Hematopoietic multipotent progenitor cell (in vitro differentiated cells): ENCODE results near the gene GRB14. TPM values are rescaled to one million over a fixed set of nuclear protein-coding genes. Genes with fewer than 3 reads are reported as not detected.

Experiments used
- DNase-seq, 3 donors: peaks; one replicate each; pipeline ENCODE4 v3.0.0-alpha.2; 2011 to 2015; ENCODE audit warnings: low read depth in 2 of 3, low spot score in 2 of 3
- total RNA-seq: library from RNA; depleted of rRNA; stranded (reverse); fragments of >200 nt; gene quantifications from one replicate; pipeline ENCODE4 v1.2.3, GENCODE V29; 2012

Gene GRB14
- total RNA-seq, 1 donor, result not detected

DNA sequence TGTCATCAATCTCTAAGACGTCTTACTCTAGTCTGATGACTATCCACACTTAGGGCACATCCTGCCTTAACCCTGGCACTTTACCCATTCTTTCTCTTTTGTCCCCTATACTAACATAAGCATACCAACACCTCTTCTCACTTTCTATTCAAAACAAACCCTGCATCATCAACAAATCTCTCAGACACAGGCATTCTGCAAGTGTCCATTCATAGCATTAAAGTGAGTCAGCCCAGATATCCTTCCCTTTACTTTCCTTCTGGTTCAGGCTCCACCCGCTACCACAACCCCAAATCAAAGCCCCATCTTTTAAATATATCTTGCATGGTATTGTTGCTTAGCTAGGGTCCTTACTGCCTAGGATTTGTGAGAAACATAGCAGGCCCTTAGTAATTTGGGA, 3.8 kb downstream of the GRB14 start:
- no peak for DNase-seq

- DNase-seq, result no peak
These were observed 7.8 kb downstream of the GRB14 start for GRCh38 chr2:164613321-164613982.

- no peak for DNase-seq
These were observed 11.5 kb downstream of the GRB14 start for GRCh38 chr2:164609790-164610189.

GRCh38 chr2:164606557-164606956, 14.7 kb downstream of the GRB14 start:
- no peak for DNase-seq

DNA sequence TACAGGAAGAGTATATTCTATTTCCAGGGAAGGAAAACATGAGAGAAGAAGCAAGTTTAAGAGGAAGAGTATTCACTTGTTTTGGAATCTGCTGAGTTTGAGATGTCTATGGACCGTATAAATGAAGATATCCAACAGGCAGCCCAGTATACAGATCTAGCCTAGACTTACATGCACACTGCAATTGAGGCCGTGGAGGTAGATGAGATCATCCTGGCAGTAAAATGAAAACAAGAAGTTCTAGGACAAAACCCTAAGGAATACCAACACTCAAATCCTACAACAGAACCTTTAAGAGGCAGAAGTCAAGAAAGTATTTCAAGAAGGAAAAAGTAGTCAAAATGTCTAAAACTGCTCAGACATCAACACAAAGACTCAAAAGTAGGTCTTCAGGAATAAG, 16.0 kb downstream of the GRB14 start:
- no peak for DNase-seq

GRCh38 chr2:164600763-164601162, 20.5 kb downstream of the GRB14 start:
- DNase-seq, result no peak

DNA sequence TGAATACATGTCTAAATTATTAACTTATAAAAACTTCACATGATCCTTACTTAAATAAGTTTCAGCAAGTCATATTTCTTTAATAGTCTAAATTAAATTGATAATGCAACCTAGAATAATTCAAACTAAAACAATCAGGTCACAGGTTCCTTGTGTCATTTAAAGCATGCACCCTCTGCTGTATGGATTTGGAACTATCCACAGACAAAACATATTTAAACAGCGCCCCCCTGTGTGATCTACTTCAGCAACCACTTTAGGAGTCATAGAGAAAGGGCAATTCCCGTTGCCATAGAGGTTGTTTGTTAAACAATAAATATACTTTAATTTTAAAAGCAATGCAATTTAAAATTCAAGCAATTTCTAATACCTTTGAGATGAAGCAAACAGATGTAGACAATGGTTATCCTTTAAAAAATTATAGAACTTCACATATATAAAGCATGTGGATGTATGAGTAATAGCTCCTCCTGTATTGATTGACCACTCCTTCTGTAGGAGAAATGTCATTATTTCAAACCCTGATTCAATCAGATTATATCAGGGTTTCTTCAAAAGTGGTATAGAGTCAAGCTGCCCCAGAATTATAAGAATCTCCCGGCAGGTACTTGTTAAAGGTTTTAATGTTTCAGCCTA, 21.2 kb downstream of the GRB14 start:
- DNase-seq, result peak in 2 of 3 donors; percentile 77 to 94

DNA sequence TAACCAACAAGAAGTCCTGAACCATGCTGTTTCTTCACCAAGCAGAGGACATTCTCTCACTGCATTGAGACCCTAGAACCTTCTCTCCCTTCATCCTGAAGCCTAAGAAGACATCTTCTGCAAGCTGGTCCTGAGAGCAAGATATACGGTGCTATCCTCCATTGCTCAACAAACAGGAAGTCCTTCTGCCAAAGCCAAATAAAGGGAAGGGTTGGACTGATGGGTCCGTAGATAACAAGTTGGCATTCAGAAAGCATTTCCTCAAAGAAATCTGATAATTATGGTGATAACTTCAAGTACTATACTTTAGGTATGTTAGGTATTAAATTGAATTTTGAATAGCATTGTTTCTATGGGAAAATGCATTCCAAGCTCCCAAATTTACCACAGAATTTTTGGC, 23.3 kb downstream of the GRB14 start:
- peak in 1 of 3 donors; percentile 48 for DNase-seq

- DNase-seq, result no peak
These were observed 26.3 kb downstream of the GRB14 start for GRCh38 chr2:164595031-164595430.

DNA sequence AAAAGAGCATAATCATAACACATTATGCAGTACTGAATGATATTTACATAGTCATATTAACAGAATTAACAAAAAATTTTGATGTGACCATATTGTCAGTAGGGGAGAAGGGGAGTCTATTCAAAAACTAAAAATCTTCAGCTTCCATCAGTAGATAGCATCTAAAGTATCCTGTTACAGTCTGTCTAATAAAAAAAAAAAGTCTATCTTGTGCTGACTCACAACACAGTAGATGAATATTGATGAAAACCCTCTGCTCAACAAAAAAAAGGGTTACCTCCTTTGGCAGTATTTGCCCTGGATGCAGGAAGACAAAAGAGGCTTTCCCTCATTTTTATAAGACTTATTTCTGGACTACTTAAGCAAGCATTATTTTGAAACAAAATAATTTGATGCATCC, 27.3 kb downstream of the GRB14 start:
- no peak for DNase-seq

DNA sequence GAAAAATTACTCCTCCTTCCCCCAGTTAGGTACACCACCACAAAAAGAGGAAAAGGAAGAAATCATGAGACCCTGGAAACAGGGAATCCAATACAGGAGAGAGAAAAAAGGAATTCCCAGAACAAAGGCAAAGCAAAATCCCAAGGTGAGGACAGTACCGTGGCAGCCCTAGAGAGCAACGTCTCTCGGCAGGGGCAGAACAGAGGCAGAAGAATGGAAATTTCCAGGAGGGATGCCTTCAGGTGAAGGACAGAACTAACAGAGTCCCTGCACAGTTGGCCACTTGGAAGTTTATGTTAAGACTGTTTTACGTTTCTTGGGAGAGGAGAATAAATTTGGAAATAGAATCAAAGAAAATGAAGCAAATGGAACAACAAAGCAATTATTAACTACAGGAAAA, 27.7 kb downstream of the GRB14 start:
- no peak for DNase-seq

- no peak for DNase-seq
These were observed 31.8 kb downstream of the GRB14 start for GRCh38 chr2:164589522-164589921.

DNA sequence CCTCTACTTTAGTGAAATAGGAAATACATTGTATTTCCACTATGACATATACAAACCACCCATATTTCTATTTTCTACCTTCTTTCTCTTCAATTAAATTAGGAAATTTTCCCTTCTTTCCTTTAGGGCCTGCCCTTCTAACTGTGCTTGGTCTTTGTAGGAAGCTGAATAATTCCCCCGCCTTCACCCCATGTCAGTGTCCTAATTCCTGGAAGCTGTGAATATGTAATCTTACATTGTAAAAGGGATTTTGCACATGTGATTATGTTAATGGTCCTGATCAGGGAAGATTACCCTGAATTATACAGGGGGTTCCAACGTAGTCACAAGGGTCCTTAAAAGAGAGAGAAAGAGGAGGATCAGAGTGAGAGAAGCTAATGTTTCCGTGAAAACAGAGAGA, 40.2 kb downstream of the GRB14 start:
- no peak for DNase-seq

DNA sequence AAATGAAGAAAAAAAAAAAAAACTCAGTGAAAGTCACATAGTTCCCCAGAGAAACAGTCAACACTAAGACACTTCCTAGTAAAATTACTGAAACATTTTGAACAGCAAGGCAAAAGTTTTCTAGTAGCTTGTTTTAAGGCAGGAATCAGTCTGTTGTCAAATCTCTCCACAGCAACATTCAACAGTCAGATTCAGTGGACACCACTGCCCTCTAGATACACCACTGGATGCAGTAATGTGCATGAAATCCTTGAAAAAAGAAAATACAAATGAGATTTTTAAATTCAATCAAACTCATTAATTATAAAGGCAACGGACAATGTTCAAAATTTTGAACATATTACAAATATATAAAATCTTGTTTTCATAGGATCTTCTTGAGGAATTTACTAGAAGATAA, 46.4 kb downstream of the GRB14 start:
- DNase-seq, result peak in 1 of 3 donors; percentile 5

DNA sequence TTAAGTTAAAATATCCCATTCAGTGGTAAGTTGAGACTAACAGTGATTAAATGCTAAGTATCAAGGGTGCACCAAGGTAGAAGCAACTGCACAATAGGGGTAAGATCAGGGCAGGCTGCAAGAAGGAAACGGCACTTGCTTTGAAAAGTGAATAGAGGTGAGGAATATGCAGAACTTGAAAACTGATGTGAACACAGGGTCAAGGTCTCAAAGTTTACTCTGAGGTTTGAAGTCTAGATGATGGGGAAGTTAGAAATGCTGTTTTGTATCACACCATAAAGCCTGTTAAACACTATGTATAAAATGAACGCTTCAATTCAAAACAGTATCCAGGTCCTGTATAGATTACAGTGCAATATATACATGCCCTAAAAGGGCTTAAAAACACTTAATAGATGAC, 50.8 kb downstream of the GRB14 start:
- DNase-seq, result no peak

- DNase-seq, result no peak
These were observed 51.9 kb downstream of the GRB14 start for GRCh38 chr2:164569378-164569777.

DNA sequence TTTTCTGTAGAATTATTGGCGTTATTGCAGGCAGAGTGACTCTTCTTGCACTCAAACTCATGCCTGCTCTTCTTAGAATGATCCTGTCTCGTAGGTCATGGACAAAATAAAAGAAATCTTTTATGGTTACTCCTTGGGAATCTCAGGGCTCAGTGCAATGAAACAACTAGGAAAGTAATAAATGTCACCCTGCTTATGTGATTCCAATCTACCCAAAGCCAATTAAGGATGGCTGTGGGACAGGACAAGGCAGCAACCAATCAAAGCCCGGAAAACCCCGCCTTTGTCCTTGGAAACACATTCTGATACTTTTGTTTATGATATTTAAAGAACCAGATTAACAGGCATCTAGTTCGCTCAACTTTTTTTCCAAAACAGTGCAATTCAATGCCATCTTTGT, 53.0 kb downstream of the GRB14 start:
- no peak for DNase-seq

DNA sequence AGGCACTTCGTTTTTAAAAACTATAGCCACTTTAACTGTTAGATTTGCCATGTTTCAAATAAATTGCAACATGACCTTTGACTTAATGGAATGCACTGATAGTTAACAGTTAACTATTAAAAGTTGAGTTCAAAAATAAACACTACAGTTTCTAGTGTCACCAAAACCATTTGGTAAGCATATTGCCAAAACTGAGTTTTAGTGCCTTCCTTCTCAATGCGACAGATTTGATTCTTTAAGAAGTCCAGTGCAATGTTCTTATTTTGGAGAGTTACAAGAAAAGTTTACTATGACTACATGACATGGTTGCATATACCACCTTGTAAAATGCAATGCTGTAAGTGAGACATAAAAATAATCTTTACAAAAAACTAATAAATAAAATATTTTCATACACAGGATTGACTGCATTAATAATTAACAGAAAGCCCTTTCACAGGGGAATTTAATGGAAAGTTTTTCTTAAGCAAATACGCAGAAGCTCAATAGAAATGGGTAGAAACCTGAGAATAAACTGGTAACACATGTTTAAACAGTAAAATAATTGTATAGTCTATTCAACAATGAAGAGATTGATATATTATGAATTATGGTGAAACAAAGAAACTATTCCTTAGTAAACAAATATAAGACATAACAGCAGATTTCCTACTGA, 53.8 kb downstream of the GRB14 start:
- DNase-seq, result no peak

GRCh38 chr2:164565359-164565758, 55.9 kb downstream of the GRB14 start:
- DNase-seq, result no peak

DNA sequence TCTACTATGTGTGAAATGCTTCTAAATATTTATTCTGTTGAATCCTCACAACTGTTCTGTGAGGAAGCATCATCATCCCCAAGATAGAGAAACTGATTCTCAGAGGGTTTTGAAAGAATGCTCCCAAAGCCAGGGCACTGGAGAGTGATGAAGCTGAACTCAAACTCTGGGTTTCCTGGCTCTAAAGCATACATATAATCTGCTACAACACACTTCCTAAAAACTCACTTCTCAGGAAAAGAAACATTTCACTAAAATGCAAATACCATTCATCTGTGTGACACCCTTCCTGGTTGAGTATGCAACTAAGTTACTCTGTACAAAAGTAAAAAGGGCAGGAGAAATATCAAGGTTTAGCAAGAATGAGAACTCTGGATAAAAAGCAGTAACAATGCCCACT, 58.6 kb downstream of the GRB14 start:
- DNase-seq, result peak in 2 of 3 donors; percentile 15 to 43

GRCh38 chr2:164561991-164562390, 59.3 kb downstream of the GRB14 start:
- no peak for DNase-seq

DNA sequence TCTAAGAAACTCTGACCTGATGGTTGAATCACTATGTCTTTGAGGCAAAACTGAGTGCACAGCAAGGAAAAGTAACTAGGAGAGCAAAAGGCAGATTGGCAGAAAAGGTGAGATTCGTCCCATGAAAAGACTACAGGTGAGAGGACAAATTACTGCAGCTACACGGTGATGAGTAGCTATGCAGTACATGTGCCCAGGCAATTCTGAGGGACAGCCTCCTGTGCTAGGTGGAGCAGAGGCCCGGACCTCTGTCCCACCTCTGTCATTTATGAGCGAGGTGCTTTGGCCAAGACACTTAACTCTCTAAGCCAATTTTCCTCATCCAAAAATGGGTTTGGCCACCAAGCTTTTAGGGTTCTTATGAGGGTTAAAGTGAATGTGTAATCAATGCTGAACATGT, 59.9 kb downstream of the GRB14 start:
- DNase-seq, result no peak
